HepG2 (cell line): ENCODE measurements around the gene TUBB4B. TPM values are rescaled to one million over a fixed set of nuclear protein-coding genes. Genes with fewer than 3 reads are reported as not detected.
A peak's percentile ranks its signal among the peaks of the same experiment; 100 is the strongest.

Experiments
- CBX5 ChIP-seq: sonication (generic); formaldehyde crosslinking; IDR thresholded peaks from 2 replicates; pipeline ENCODE4 v1.4.0; 2020; ENCODE audit warnings: missing genetic modification reagents, borderline replicate concordance
- FOXA3 ChIP-seq: IDR thresholded peaks from 2 replicates; pipeline ENCODE4 v1.6.1; 2016; ENCODE audit warnings: missing genetic modification reagents, missing compliant biosample characterization
- HNRNPLL ChIP-seq: fragments of 200-400 bp; formaldehyde crosslinking; IDR thresholded peaks from 2 replicates; pipeline ENCODE4 v1.6.1; 2017; ENCODE audit warnings: mild to moderate bottlenecking, low read depth, low read length; ENCODE audit not compliant: poor library complexity, severe bottlenecking
- NCOA2 ChIP-seq: sonication (generic); formaldehyde crosslinking; IDR thresholded peaks from 2 replicates; pipeline ENCODE4 v1.8.0; 2022; ENCODE audit warnings: inconsistent platforms
- RFXANK ChIP-seq: IDR thresholded peaks from 2 replicates; pipeline ENCODE4 v1.6.1; 2016
- SNRNP70 ChIP-seq: fragments of 200-400 bp; formaldehyde crosslinking; IDR thresholded peaks from 2 replicates; pipeline ENCODE4 v1.6.1; 2017; ENCODE audit warnings: mild to moderate bottlenecking, low read depth, low read length, moderate library complexity
- ZBTB8A ChIP-seq: sonication (generic); formaldehyde crosslinking; IDR thresholded peaks from 2 replicates; pipeline ENCODE4 v1.4.0; 2020; ENCODE audit warnings: mild to moderate bottlenecking, low read depth, missing genetic modification reagents, borderline replicate concordance
- ZNF121 ChIP-seq: sonication (generic); formaldehyde crosslinking; IDR thresholded peaks from 2 replicates; pipeline ENCODE4 v1.5.0; 2020; ENCODE audit warnings: mild to moderate bottlenecking, missing genetic modification reagents
- ZNF772 ChIP-seq: sonication (generic); formaldehyde crosslinking; IDR thresholded peaks from 2 replicates; pipeline ENCODE4 v1.5.0; 2020; ENCODE audit warnings: mild to moderate bottlenecking, missing genetic modification reagents
- ZNF883 ChIP-seq: sonication (generic); formaldehyde crosslinking; IDR thresholded peaks from 2 replicates; pipeline ENCODE4 v1.5.1; 2020; ENCODE audit warnings: mild to moderate bottlenecking, missing genetic modification reagents; ENCODE audit errors: not compliant biosample characterization
- polyA plus RNA-seq, 8 experiments: library from polyadenylated mRNA; depleted of rRNA in 3 of 8; stranded (reverse) in 7 of 8; unstranded in 1 of 8; fragments of >200 nt; fragmentation: Illumina TruSeq in 4 of 8; extraction: Trizol in 4 of 8; gene quantifications; 2 replicates each; pipeline versions ENCODE4 v1.2.1 to v1.2.3, GENCODE V29; 2011 to 2016; ENCODE audit warnings: low read depth in 4 of 8, missing spikeins in 1 of 8, mixed read lengths in 1 of 8; ENCODE audit not compliant: insufficient read depth in 1 of 8
- total RNA-seq, 5 experiments: library from RNA; depleted of rRNA; stranded (reverse); fragments of >200 nt; fragmentation: Illumina TruSeq; extraction: Trizol; gene quantifications; 2 replicates each; pipeline ENCODE4 v1.2.3, GENCODE V29; 2016; ENCODE audit warnings: low read depth in 1 of 5
- TF ChIP-seq, protein P1 (sequence below): sonication (generic); formaldehyde crosslinking; IDR thresholded peaks from 2 replicates; pipeline ENCODE4 v1.5.0; 2020; ENCODE audit warnings: missing genetic modification reagents
- TF ChIP-seq, protein P2 (sequence below): sonication (generic); formaldehyde crosslinking; IDR thresholded peaks from 2 replicates; pipeline ENCODE4 v1.4.0; 2020; ENCODE audit warnings: missing genetic modification reagents, borderline replicate concordance
- TF ChIP-seq, protein P3 (sequence below): sonication (generic); formaldehyde crosslinking; IDR thresholded peaks from 2 replicates; pipeline ENCODE4 v1.8.0; 2023; ENCODE audit warnings: mild to moderate bottlenecking, missing genetic modification reagents
- TF ChIP-seq, protein P4 (sequence below): sonication (generic); formaldehyde crosslinking; IDR thresholded peaks from 2 replicates; pipeline ENCODE4 v1.8.1; 2022; ENCODE audit warnings: mild to moderate bottlenecking, missing genetic modification reagents
- TF ChIP-seq, protein P5 (sequence below): sonication (generic); formaldehyde crosslinking; IDR thresholded peaks from one replicate; pipeline ENCODE4 v1.5.1; 2020; ENCODE audit warnings: mild to moderate bottlenecking, missing genetic modification reagents; ENCODE audit errors: not compliant biosample characterization

The TUBB4B gene
- total and polyA plus RNA-seq, 2 of the 13 experiments (the other 11 are each of a cell fraction or from before 2014, with no cell fraction given), result 182 to 412 TPM

DNA sequence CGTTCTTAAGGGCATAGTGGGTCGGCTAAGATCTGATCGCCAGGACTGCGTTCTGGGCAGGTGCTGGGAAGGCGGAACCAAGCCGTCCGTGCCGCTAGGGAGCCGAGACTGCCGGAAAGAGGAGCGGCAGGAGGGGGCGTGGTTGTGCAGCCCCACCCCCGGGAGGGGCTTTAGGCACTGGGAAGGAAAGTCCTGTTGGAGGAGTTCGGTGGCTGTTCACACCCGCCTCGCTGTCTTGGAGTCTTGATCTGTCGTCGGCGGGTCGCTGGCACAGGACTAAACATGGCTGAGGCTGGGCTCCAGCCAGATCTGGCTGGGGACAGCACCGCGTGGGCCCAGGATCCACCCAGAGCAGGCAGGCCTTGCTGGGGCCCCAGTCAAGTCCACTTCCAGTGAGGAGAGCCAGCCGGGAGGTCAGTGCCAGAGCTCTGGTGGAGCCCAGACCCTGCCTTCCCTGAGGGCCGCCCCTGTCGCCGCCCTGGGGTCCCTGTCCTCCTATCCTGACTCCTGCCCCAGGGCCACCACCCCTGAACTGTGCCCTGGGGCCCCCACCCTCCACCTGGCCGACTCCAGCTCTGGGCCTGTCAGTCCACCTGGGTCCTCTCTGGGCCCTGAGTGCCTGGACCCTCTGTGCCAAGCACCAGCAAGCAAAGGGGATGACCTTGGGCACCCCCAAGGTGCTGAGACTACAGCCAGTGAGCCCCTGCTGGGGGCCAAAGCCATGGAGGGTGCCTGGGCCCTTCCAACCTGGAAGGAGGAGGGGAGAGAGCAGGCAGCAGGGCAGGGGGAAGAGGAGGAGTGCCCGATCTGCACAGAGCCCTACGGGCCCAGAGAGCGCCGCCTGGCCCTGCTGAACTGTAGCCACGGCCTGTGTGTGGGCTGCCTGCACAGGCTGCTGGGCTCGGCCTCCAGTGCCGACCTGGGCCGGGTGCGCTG is 23.5 kb upstream of the TUBB4B start (continued):
- TF ChIP-seq, protein P1, sequence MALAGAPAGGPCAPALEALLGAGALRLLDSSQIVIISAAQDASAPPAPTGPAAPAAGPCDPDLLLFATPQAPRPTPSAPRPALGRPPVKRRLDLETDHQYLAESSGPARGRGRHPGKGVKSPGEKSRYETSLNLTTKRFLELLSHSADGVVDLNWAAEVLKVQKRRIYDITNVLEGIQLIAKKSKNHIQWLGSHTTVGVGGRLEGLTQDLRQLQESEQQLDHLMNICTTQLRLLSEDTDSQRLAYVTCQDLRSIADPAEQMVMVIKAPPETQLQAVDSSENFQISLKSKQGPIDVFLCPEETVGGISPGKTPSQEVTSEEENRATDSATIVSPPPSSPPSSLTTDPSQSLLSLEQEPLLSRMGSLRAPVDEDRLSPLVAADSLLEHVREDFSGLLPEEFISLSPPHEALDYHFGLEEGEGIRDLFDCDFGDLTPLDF (CRISPR knock-in tag), result no peak
- no peak for TF ChIP-seq CBX5 (CRISPR knock-in tag)
- TF ChIP-seq ZBTB8A, result peak; percentile 54; the same call in 1 of the 2 replicates
- TF ChIP-seq, protein P2, sequence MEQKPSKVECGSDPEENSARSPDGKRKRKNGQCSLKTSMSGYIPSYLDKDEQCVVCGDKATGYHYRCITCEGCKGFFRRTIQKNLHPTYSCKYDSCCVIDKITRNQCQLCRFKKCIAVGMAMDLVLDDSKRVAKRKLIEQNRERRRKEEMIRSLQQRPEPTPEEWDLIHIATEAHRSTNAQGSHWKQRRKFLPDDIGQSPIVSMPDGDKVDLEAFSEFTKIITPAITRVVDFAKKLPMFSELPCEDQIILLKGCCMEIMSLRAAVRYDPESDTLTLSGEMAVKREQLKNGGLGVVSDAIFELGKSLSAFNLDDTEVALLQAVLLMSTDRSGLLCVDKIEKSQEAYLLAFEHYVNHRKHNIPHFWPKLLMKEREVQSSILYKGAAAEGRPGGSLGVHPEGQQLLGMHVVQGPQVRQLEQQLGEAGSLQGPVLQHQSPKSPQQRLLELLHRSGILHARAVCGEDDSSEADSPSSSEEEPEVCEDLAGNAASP (CRISPR knock-in tag), result 0 out of 2 replicates have a peak, but pooled peaks have one; percentile 2
- TF ChIP-seq, protein P3, sequence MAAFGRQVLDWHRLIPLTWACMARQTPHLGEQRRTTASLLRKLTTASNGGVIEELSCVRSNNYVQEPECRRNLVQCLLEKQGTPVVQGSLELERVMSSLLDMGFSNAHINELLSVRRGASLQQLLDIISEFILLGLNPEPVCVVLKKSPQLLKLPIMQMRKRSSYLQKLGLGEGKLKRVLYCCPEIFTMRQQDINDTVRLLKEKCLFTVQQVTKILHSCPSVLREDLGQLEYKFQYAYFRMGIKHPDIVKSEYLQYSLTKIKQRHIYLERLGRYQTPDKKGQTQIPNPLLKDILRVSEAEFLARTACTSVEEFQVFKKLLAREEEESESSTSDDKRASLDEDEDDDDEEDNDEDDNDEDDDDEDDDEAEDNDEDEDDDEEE, result 0 out of 2 replicates have a peak, but pooled peaks have one; percentile 52
- no peak for TF ChIP-seq NCOA2
- TF ChIP-seq RFXANK, result no peak
- TF ChIP-seq ZNF121, result no peak
- TF ChIP-seq, protein P4, sequence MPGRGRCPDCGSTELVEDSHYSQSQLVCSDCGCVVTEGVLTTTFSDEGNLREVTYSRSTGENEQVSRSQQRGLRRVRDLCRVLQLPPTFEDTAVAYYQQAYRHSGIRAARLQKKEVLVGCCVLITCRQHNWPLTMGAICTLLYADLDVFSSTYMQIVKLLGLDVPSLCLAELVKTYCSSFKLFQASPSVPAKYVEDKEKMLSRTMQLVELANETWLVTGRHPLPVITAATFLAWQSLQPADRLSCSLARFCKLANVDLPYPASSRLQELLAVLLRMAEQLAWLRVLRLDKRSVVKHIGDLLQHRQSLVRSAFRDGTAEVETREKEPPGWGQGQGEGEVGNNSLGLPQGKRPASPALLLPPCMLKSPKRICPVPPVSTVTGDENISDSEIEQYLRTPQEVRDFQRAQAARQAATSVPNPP (CRISPR knock-in tag), result no peak
- TF ChIP-seq ZNF883, result peak; percentile 10
- TF ChIP-seq ZNF772 (CRISPR knock-in tag), result peak; percentile 74
- TF ChIP-seq HNRNPLL, result peak; percentile 69
- TF ChIP-seq SNRNP70, result no peak
- TF ChIP-seq, protein P5, sequence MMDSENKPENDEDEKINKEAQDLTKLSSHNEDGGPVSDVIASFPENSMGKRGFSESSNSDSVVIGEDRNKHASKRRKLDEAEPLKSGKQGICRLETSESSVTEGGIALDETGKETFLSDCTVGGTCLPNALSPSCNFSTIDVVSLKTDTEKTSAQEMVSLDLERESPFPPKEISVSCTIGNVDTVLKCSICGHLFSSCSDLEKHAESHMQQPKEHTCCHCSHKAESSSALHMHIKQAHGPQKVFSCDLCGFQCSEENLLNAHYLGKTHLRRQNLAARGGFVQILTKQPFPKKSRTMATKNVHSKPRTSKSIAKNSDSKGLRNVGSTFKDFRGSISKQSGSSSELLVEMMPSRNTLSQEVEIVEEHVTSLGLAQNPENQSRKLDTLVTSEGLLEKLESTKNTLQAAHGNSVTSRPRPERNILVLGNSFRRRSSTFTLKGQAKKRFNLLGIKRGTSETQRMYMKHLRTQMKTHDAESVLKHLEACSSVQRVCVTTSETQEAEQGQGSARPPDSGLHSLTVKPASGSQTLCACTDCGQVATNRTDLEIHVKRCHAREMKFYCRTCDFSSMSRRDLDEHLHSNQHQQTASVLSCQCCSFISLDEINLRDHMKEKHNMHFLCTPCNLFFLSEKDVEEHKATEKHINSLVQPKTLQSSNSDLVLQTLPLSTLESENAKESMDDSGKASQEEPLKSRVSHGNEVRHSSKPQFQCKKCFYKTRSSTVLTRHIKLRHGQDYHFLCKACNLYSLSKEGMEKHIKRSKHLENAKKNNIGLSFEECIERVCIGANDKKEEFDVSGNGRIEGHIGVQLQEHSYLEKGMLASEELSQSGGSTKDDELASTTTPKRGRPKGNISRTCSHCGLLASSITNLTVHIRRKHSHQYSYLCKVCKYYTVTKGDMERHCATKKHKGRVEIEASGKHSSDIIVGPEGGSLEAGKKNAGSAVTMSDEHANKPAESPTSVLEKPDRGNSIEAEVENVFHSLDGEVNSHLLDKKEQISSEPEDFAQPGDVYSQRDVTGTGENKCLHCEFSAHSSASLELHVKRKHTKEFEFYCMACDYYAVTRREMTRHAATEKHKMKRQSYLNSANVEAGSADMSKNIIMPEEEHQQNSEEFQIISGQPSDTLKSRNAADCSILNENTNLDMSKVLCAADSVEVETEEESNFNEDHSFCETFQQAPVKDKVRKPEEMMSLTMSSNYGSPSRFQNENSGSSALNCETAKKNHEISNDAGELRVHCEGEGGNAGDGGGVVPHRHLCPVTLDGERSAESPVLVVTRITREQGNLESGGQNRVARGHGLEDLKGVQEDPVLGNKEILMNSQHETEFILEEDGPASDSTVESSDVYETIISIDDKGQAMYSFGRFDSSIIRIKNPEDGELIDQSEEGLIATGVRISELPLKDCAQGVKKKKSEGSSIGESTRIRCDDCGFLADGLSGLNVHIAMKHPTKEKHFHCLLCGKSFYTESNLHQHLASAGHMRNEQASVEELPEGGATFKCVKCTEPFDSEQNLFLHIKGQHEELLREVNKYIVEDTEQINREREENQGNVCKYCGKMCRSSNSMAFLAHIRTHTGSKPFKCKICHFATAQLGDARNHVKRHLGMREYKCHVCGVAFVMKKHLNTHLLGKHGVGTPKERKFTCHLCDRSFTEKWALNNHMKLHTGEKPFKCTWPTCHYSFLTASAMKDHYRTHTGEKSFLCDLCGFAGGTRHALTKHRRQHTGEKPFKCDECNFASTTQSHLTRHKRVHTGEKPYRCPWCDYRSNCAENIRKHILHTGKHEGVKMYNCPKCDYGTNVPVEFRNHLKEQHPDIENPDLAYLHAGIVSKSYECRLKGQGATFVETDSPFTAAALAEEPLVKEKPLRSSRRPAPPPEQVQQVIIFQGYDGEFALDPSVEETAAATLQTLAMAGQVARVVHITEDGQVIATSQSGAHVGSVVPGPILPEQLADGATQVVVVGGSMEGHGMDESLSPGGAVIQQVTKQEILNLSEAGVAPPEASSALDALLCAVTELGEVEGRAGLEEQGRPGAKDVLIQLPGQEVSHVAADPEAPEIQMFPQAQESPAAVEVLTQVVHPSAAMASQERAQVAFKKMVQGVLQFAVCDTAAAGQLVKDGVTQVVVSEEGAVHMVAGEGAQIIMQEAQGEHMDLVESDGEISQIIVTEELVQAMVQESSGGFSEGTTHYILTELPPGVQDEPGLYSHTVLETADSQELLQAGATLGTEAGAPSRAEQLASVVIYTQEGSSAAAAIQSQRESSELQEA (CRISPR knock-in tag), result no peak
- peak; percentile 32; the same call in 1 of the 2 replicates for TF ChIP-seq FOXA3 (CRISPR knock-in tag)
